NT2/D1 (cell line): ENCODE results near the gene SPACA6.

Experiments
- SUZ12 ChIP-seq: IDR thresholded peaks from 2 replicates; pipeline ENCODE4 v1.6.1; 2011; ENCODE audit not compliant: insufficient read length, insufficient read depth; ENCODE audit errors: extremely low read depth
- YY1 ChIP-seq: IDR thresholded peaks from 2 replicates; pipeline ENCODE4 v1.6.1; 2011; ENCODE audit not compliant: insufficient read length, insufficient read depth

- TF ChIP-seq SUZ12 (no peak), YY1 (no peak)
Measured at GRCh38 chr19:51676566-51677083, 16.5 kb upstream of the SPACA6 start.
